Activated CD8-positive, alpha-beta memory T cell treated with anti-CD3 and anti-CD28 coated beads, Interleukin-2, amount 10 ng/mL, durations not matched to agents 7 days and 5 days (primary cell): Measurements from ENCODE around the gene ZNF74. TPM values are rescaled to one million over a fixed set of nuclear protein-coding genes. Genes with fewer than 3 reads are reported as not detected.
A peak's percentile ranks its signal among the peaks of the same experiment; 100 is the strongest.
"Not testable (repeated sequence)": the region's sequence is repeated elsewhere in the genome, so short reads cannot be mapped to it uniquely, and the experiment has no call there.

ENCODE experiments used
- ATAC-seq: fragments of 150-1000 bp; cut with Tn5 transposase; one replicate; pipeline ENCODE4 v1.10.0; 2021; ENCODE audit warnings: moderate library complexity
- CTCF ChIA-PET: fragments of 350-600 bp; sonication (Branson Sonifier 250); formaldehyde crosslinking; loops from one replicate; lab custom pipeline; 2021; ENCODE audit warnings: antibody characterized with exemption; lab: Charles Lee
- DNase-seq: peaks from one replicate; pipeline ENCODE4 v3.0.0-alpha.2; 2020
- H3K27ac Mint-ChIP-seq: one replicate; pipeline ENCODE4 v1.8.0; 2021; ENCODE audit warnings: mild to moderate bottlenecking, mixed read lengths
- H3K27me3 Mint-ChIP-seq: one replicate; pipeline ENCODE4 v1.8.0; 2021; ENCODE audit warnings: mixed read lengths
- H3K36me3 Mint-ChIP-seq: one replicate; pipeline ENCODE4 v1.8.0; 2021; ENCODE audit warnings: mild to moderate bottlenecking, mixed read lengths
- H3K4me1 Mint-ChIP-seq: one replicate; pipeline ENCODE4 v1.8.0; 2021; ENCODE audit warnings: mixed read lengths
- H3K4me3 Mint-ChIP-seq: one replicate; pipeline ENCODE4 v1.8.0; 2021; ENCODE audit warnings: mild to moderate bottlenecking, moderate library complexity, mixed read lengths
- H3K9me3 Mint-ChIP-seq: one replicate; pipeline ENCODE4 v1.8.0; 2022; ENCODE audit warnings: low read depth, mixed read lengths
- total RNA-seq, 2 experiments: library from RNA; stranded (reverse); gene quantifications; one replicate each; pipeline ENCODE4 v1.2.3, GENCODE V29; 2021

ZNF74 gene
- total RNA-seq, 2 experiments from 2014 or later, result 10.0 to 10.9 TPM

DNA sequence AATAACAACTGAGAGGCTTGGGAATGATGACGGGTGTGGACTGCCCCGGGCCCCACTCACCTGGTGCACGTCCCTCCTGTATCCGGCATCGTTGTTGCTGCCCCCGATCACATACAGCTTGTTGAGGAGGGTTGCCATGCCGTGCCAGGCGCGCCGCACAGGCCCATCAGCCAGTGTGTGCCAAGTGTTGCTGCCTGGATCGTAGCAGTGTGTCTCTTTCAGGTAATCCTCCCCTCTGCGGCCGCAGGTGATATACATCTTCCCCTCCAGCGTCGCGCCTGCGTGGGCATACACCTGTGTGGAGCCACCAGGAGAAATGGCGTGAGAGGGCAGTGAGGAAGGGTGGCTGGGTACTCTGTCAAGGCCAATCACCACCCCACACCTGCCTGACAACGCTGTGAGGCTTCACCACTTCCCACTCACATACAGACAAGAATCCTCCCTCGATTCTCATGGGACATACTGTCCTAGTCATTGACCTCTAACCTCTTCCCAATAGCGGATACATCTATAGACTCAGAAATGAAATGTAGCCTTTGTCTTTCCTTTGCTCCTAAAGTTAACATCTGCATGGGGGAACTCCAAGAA is 52.5 kb downstream of the ZNF74 start:
- Mint-ChIP-seq H3K4me1 (peaks cover 4% of the 10 kb centered on the region), H3K9me3 (no peaks in the 10 kb centered on the region), H3K27me3 (no peaks in the 10 kb centered on the region), H3K27ac (no peak overlapping the region), H3K36me3 (peaks cover 4% of the 10 kb centered on the region), H3K4me3 (no peak overlapping the region)
- ATAC-seq (no peak), DNase-seq (no peak)
- CTCF ChIA-PET, result interaction anchor here (0.7 kb wide), 1 partner anchor 21 kb away, joined by 4 read pairs; no protein-coding TSS in a partner anchor

- Mint-ChIP-seq H3K9me3 (no peaks in the 10 kb centered on the region), H3K36me3 (peaks cover 4% of the 10 kb centered on the region)
- no peak for ATAC-seq
These were observed 54.7 kb downstream of the ZNF74 start for GRCh38 chr22:20448630-20449029.

GRCh38 chr22:20449819-20450550 is 56.0 kb downstream of the ZNF74 start:
- DNase-seq (no peak), ATAC-seq (no peak)
- CTCF ChIA-PET, result interaction anchor here (0.6 to 1.5 kb wide), 2 partner anchors 11 to 32 kb away, joined by 3 read pairs; no protein-coding TSS in a partner anchor
- Mint-ChIP-seq H3K4me1 (peaks cover 4% of the 10 kb centered on the region), H3K27ac (no peak overlapping the region), H3K36me3 (peaks cover 4% of the 10 kb centered on the region), H3K9me3 (no peaks in the 10 kb centered on the region), H3K4me3 (no peak overlapping the region), H3K27me3 (no peaks in the 10 kb centered on the region)

More at GRCh38 chr22:20448630-20449029, 54.7 kb downstream of the ZNF74 start:
- H3K4me3 Mint-ChIP-seq, result no peak overlapping the region
- no peak for DNase-seq
- no peak overlapping the region for H3K27ac Mint-ChIP-seq
- H3K27me3 Mint-ChIP-seq, result no peaks in the 10 kb centered on the region
- H3K4me1 Mint-ChIP-seq, result peaks cover 4% of the 10 kb centered on the region
- CTCF ChIA-PET, result interaction anchor here (1.5 kb wide), 1 partner anchor 30 kb away, joined by 10 read pairs; no protein-coding TSS in a partner anchor

DNA sequence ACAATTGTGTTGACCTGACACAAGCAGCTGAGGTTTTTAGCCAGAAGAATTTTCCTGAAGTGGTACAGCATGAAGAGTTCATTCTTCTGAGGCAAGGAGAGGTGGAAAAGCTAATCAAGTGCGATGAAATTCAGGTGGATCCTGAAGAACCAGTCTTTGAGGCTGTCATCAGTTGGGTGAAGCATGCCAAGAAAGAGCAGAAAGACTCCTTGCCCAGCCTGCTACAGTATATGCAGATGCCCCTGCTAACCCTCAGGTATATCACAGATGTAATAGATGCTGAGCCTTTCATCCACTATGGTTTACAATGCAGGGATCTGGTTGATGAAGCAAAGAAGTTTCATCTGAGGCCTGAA is 56.6 kb downstream of the ZNF74 start:
- CTCF ChIA-PET, result interaction anchor here (1.5 kb wide), 1 partner anchor 33 kb away, joined by 3 read pairs; no protein-coding TSS in a partner anchor
- H3K36me3 Mint-ChIP-seq, result peaks cover 5% of the 10 kb centered on the region
- H3K4me3 Mint-ChIP-seq, result no peak overlapping the region
- no peaks in the 10 kb centered on the region for H3K27me3 Mint-ChIP-seq
- H3K4me1 Mint-ChIP-seq, result peaks cover 4% of the 10 kb centered on the region
- no peak overlapping the region for H3K27ac Mint-ChIP-seq
- no peak for ATAC-seq
- no peaks in the 10 kb centered on the region for H3K9me3 Mint-ChIP-seq
- DNase-seq, result no peak

GRCh38 chr22:20451129-20451778 is 57.3 kb downstream of the ZNF74 start:
- CTCF ChIA-PET, result interaction anchor here (1.5 kb wide), 1 partner anchor 33 kb away, joined by 3 read pairs; no protein-coding TSS in a partner anchor
- not testable (repeated sequence) for ATAC-seq, H3K27me3 Mint-ChIP-seq

GRCh38 chr22:20451920-20452319 is 58.0 kb downstream of the ZNF74 start:
- Mint-ChIP-seq H3K27ac (no peak overlapping the region), H3K27me3 (no peaks in the 10 kb centered on the region), H3K4me1 (peaks cover 14% of the 10 kb centered on the region), H3K36me3 (peaks cover 7% of the 10 kb centered on the region), H3K4me3 (no peak overlapping the region), H3K9me3 (no peaks in the 10 kb centered on the region)
- no peak for DNase-seq
- ATAC-seq, result no peak
- CTCF ChIA-PET, result no interaction called here

More at GRCh38 chr22:20451129-20451778, 57.3 kb downstream of the ZNF74 start:
- not testable (repeated sequence) for DNase-seq, H3K4me3 Mint-ChIP-seq, H3K27ac Mint-ChIP-seq, H3K36me3 Mint-ChIP-seq, H3K9me3 Mint-ChIP-seq, H3K4me1 Mint-ChIP-seq

DNA sequence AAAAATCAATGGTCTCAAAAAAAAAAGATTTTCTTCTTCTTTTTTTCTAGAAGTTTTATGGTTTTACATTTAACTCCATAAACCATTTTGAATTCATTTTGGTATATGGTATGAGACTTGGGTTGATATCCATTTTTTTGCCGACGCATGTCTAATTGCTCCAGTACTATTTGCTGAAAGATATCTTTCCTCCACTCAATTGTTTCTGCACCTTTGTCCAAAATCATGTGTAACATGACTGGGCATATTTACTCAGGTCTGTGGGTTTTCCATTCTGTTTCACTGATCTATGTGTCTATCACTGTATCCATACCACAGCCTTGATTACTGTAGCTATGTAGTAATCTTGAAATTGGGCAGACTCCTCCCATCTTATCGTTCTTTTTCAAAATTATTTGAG is 59.3 kb downstream of the ZNF74 start:
- CTCF ChIA-PET, result interaction anchor here (1.4 to 5.4 kb wide), 2 partner anchors 35 to 118 kb away, joined by 4 to 84 read pairs; no protein-coding TSS in a partner anchor
- H3K27ac Mint-ChIP-seq, result no peak overlapping the region
- no peaks in the 10 kb centered on the region for H3K27me3 Mint-ChIP-seq

GRCh38 chr22:20455709-20456063 is 61.7 kb downstream of the ZNF74 start:
- CTCF ChIA-PET, result interaction anchor here (1.0 to 5.4 kb wide), 12 partner anchors 12 to 299 kb away, joined by 3 to 84 read pairs (median 4); partner anchors contain the start of gene DGCR6L
- no peak overlapping the region for H3K27ac Mint-ChIP-seq
- ATAC-seq (no peak), DNase-seq (no peak)
- no peak overlapping the region for H3K4me3 Mint-ChIP-seq
- no peaks in the 10 kb centered on the region for H3K9me3 Mint-ChIP-seq
- peaks cover 10% of the 10 kb centered on the region for H3K4me1 Mint-ChIP-seq
- H3K36me3 Mint-ChIP-seq, result peaks cover 7% of the 10 kb centered on the region
- no peaks in the 10 kb centered on the region for H3K27me3 Mint-ChIP-seq

More for the DNA sequence above, 59.3 kb downstream of the ZNF74 start:
- peaks cover 7% of the 10 kb centered on the region for H3K36me3 Mint-ChIP-seq
- ATAC-seq, result no peak
- no peak for DNase-seq
- no peak overlapping the region for H3K4me3 Mint-ChIP-seq
- no peaks in the 10 kb centered on the region for H3K9me3 Mint-ChIP-seq
- peaks cover 14% of the 10 kb centered on the region for H3K4me1 Mint-ChIP-seq

GRCh38 chr22:20456064-20456721 is 62.2 kb downstream of the ZNF74 start:
- H3K4me1 Mint-ChIP-seq, result peaks cover 10% of the 10 kb centered on the region
- no peaks in the 10 kb centered on the region for H3K9me3 Mint-ChIP-seq
- ATAC-seq (peak; percentile 93), DNase-seq (peak; percentile 85)
- no peaks in the 10 kb centered on the region for H3K27me3 Mint-ChIP-seq
- CTCF ChIA-PET, result interaction anchor here (0.6 to 5.4 kb wide), 21 partner anchors 8 to 299 kb away, joined by 3 to 84 read pairs (median 4); partner anchors contain the start of gene DGCR6L
- H3K27ac Mint-ChIP-seq, result peak overlapping the region; percentile 29
- H3K4me3 Mint-ChIP-seq, result no peak overlapping the region
- peaks cover 9% of the 10 kb centered on the region for H3K36me3 Mint-ChIP-seq

DNA sequence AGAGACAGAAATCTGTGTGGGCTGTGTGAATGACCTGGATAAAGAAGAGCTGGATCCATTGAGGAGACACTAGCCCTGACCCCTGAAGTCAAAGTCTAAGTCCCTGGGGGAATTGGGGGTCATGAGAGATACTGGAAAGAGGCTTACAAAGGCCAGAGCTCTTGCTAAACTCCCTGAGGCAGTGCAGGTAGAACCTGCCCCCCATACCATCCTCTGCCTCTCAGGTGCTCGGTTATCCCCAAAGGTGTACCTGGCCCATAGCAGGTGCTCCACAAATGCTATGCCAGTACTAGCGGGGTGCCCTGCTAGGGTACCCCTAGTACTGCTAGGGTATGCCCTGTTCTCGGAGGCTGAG is 62.7 kb downstream of the ZNF74 start:
- peaks cover 9% of the 10 kb centered on the region for H3K36me3 Mint-ChIP-seq
- H3K4me1 Mint-ChIP-seq, result peaks cover 10% of the 10 kb centered on the region
- H3K4me3 Mint-ChIP-seq, result no peak overlapping the region
- H3K9me3 Mint-ChIP-seq, result no peaks in the 10 kb centered on the region
- no peak overlapping the region for H3K27ac Mint-ChIP-seq
- ATAC-seq (peak; percentile 21), DNase-seq (no peak)
- H3K27me3 Mint-ChIP-seq, result no peaks in the 10 kb centered on the region
- CTCF ChIA-PET, result interaction anchor here (0.6 to 5.4 kb wide), 21 partner anchors 8 to 300 kb away, joined by 3 to 84 read pairs (median 4); partner anchors contain the start of gene DGCR6L

DNA sequence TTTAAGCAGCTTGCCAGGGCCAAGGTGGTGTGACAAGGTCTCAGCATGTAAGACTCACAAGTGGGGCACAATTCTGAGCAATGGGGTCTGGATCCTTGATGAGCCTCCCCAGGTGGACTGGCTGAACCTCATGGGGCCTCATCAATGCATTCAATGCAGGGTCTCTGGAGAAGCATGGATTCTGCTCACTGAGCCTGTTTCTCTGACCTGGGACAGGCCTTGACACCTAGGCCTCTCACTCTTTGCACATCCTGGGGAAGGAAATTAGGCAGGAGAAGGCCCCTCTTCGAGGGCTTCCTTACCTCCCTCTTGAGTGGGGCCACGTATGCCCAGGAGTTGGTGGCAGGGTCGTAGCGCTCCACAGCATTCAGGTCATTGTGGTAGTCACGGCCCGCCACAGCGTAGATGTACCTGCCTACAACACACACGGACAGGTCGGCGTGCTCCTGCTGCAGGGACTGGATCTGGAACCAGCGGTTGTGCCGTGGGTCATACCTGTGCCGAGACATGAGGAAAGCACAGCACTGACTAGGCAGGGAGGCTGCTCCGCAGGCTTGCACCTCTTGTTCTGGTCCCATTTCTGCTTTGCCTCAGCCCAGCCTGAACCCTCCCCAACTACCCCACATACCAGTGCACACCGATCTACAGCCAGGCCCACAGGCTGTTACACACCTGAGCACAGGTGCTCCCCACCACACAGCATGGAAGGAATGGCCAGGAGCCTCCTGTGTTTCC is 63.7 kb downstream of the ZNF74 start:
- ATAC-seq (no peak), DNase-seq (no peak)
- peaks cover 13% of the 10 kb centered on the region for H3K4me1 Mint-ChIP-seq
- H3K4me3 Mint-ChIP-seq, result no peak overlapping the region
- H3K27ac Mint-ChIP-seq, result no peak overlapping the region
- no peaks in the 10 kb centered on the region for H3K27me3 Mint-ChIP-seq
- peaks cover 12% of the 10 kb centered on the region for H3K36me3 Mint-ChIP-seq
- no peaks in the 10 kb centered on the region for H3K9me3 Mint-ChIP-seq
- CTCF ChIA-PET, result interaction anchor here (1.7 to 5.4 kb wide), 3 partner anchors 19 to 39 kb away, joined by 8 to 84 read pairs (median 25); no protein-coding TSS in a partner anchor
